ENCODE data around the gene UBE2E1. TPM values are rescaled to one million over a fixed set of nuclear protein-coding genes. Genes with fewer than 3 reads are reported as not detected.

The UBE2E1 gene
- total and polyA plus RNA-seq, 2 experiments from 2014 or later, result 39.9 to 120 TPM

DNA sequence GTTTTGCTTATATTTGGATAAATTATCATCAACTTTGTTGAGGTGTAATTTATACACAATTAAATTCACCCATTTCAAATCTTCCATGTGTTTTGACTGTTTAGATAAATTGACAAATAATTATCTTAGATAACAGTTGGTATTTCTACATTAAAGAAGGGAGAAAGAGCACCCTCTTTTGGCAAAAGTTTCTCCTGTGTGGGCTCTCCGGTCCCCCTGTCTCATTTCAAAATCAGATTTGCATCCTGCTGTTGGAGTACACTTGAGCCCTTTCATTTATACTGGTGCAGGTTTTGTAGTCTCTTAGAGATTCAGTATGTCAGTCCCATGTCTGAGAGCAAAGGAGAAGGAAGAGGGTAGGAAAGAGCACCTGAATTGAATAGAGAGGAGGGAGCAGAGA lies 61.6 kb downstream of the UBE2E1 start:
- no peak overlapping the region for H3K4me3 Mint-ChIP-seq
- ATAC-seq (no peak), DNase-seq (ENCODE audit: low spot score) (no peak)
- no peaks in the 10 kb centered on the region for H3K9me3 Mint-ChIP-seq
- peaks cover 18% of the 10 kb centered on the region; the same call in 2 of the 3 replicates for H3K36me3 Mint-ChIP-seq (ENCODE audit: low read depth)
- no peaks in the 10 kb centered on the region for H3K27me3 Mint-ChIP-seq (ENCODE audit: insufficient read depth, low read depth, poor library complexity)
- Histone ChIP-seq H4K20me1 (replicated peaks; ENCODE audit: insufficient read depth) (peaks cover 22% of the 10 kb centered on the region; the same call in 1 of the 2 replicates), H3K4me1 (ENCODE audit: insufficient read depth) (peaks cover 22% of the 10 kb centered on the region), H3K4me3 (no peak overlapping the region), H3K4me2 (no peak overlapping the region), H3K27ac (ENCODE audit: low read depth) (no peak overlapping the region), H3F3A (replicated peaks; ENCODE audit: low read depth) (peaks cover 8% of the 10 kb centered on the region; the same call in 1 of the 2 replicates), H3K79me2 (replicated peaks; ENCODE audit: insufficient read depth) (peaks cover 83% of the 10 kb centered on the region), H3K36me3 (ENCODE audit: insufficient read depth) (no peaks in the 10 kb centered on the region), H3K27me3 (ENCODE audit: insufficient read depth) (no peaks in the 10 kb centered on the region), H3K9me2 (ENCODE audit: insufficient read depth) (no peaks in the 10 kb centered on the region), H2AFZ (no peak overlapping the region)
- no peak for TF ChIP-seq ZNF331 (CRISPR knock-in tag; IDR thresholded peaks at IDR 0.05; ENCODE audit: low read depth)
- no peak for TF ChIP-seq CREB1 (CRISPR knock-in tag; IDR thresholded peaks at IDR 0.05; ENCODE audit: low read depth)
- TF ChIP-seq, protein P1, sequence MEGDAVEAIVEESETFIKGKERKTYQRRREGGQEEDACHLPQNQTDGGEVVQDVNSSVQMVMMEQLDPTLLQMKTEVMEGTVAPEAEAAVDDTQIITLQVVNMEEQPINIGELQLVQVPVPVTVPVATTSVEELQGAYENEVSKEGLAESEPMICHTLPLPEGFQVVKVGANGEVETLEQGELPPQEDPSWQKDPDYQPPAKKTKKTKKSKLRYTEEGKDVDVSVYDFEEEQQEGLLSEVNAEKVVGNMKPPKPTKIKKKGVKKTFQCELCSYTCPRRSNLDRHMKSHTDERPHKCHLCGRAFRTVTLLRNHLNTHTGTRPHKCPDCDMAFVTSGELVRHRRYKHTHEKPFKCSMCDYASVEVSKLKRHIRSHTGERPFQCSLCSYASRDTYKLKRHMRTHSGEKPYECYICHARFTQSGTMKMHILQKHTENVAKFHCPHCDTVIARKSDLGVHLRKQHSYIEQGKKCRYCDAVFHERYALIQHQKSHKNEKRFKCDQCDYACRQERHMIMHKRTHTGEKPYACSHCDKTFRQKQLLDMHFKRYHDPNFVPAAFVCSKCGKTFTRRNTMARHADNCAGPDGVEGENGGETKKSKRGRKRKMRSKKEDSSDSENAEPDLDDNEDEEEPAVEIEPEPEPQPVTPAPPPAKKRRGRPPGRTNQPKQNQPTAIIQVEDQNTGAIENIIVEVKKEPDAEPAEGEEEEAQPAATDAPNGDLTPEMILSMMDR (conservative IDR thresholded peaks at IDR 0.05; ENCODE audit: low read depth in 2 of 2), result peak; percentile 28 to 51; a peak in 3 of 4 replicates
- no peak for TF ChIP-seq STAT1 (IDR thresholded peaks at IDR 0.05; ENCODE audit: unreplicated experiment)
- TF ChIP-seq EZH2 (IDR thresholded peaks at IDR 0.05; ENCODE audit: low read depth, unreplicated experiment), result no peak
- peaks cover 42% of the 10 kb centered on the region for H3K4me1 Mint-ChIP-seq
- H3K27ac Mint-ChIP-seq, result no peak overlapping the region

DNA sequence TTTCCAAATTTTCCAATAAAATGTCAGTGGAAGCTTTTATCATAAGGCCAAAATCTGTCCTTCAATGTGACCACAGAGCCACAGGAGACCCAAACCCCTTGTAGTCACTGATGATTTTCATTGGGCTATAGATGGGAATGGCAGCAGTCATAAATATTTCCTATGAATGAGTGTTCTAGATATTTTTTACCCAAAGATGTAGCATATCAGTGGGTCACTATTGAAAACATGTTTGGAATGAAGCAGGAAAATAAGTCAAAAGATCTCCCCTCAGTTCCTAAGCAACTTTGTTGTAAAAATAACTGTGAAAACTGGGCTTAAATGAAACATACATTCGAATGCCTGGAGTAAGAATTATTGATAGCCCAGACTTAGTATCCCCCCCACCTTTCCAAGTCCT lies 62.1 kb downstream of the UBE2E1 start:
- Mint-ChIP-seq H3K4me3 (no peak overlapping the region), H3K27ac (no peak overlapping the region), H3K36me3 (ENCODE audit: low read depth) (peaks cover 19% of the 10 kb centered on the region; the same call in 2 of the 3 replicates), H3K9me3 (no peaks in the 10 kb centered on the region), H3K4me1 (peaks cover 42% of the 10 kb centered on the region), H3K27me3 (ENCODE audit: insufficient read depth, low read depth, poor library complexity) (no peaks in the 10 kb centered on the region)
- H3K27me3 ChIP-seq (ENCODE audit: insufficient read depth), result no peaks in the 10 kb centered on the region
- H3K36me3 ChIP-seq (ENCODE audit: insufficient read depth), result no peaks in the 10 kb centered on the region
- peaks cover 81% of the 10 kb centered on the region for H3K79me2 ChIP-seq (replicated peaks; ENCODE audit: insufficient read depth)
- no peak for DNase-seq (ENCODE audit: low spot score)
- H3K4me2 ChIP-seq, result no peak overlapping the region
- no peak overlapping the region for H3K4me3 ChIP-seq
- no peak overlapping the region for H2AFZ ChIP-seq
- peaks cover 22% of the 10 kb centered on the region; the same call in 1 of the 2 replicates for H4K20me1 ChIP-seq (replicated peaks; ENCODE audit: insufficient read depth)
- H3K9me2 ChIP-seq (ENCODE audit: insufficient read depth), result no peaks in the 10 kb centered on the region
- no peak overlapping the region for H3K27ac ChIP-seq (ENCODE audit: low read depth)
- no peak for ATAC-seq
- H3F3A ChIP-seq (replicated peaks; ENCODE audit: low read depth), result peaks cover 8% of the 10 kb centered on the region; the same call in 1 of the 2 replicates
- peaks cover 22% of the 10 kb centered on the region for H3K4me1 ChIP-seq (ENCODE audit: insufficient read depth)
- TF ChIP-seq, protein P1 (conservative IDR thresholded peaks at IDR 0.05; ENCODE audit: low read depth in 2 of 2), result no peak
- TF ChIP-seq, protein P2, sequence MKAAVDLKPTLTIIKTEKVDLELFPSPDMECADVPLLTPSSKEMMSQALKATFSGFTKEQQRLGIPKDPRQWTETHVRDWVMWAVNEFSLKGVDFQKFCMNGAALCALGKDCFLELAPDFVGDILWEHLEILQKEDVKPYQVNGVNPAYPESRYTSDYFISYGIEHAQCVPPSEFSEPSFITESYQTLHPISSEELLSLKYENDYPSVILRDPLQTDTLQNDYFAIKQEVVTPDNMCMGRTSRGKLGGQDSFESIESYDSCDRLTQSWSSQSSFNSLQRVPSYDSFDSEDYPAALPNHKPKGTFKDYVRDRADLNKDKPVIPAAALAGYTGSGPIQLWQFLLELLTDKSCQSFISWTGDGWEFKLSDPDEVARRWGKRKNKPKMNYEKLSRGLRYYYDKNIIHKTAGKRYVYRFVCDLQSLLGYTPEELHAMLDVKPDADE (IDR thresholded peaks at IDR 0.05), result no peak
- TF ChIP-seq ZNF331 (CRISPR knock-in tag; IDR thresholded peaks at IDR 0.05; ENCODE audit: low read depth) (no peak), JUNB (IDR thresholded peaks at IDR 0.05; ENCODE audit: unreplicated experiment) (no peak), POLR2AphosphoS5 (IDR thresholded peaks at IDR 0.05; ENCODE audit: low read depth) (no peak), EZH2 (IDR thresholded peaks at IDR 0.05; ENCODE audit: low read depth, unreplicated experiment) (no peak), CREB1 (CRISPR knock-in tag; IDR thresholded peaks at IDR 0.05; ENCODE audit: low read depth) (no peak), EZH2phosphoT487 (IDR thresholded peaks at IDR 0.05; ENCODE audit: unreplicated experiment) (no peak), ZNF114 (CRISPR knock-in tag; IDR thresholded peaks at IDR 0.05) (no peak)
- TF ChIP-seq, protein P3, sequence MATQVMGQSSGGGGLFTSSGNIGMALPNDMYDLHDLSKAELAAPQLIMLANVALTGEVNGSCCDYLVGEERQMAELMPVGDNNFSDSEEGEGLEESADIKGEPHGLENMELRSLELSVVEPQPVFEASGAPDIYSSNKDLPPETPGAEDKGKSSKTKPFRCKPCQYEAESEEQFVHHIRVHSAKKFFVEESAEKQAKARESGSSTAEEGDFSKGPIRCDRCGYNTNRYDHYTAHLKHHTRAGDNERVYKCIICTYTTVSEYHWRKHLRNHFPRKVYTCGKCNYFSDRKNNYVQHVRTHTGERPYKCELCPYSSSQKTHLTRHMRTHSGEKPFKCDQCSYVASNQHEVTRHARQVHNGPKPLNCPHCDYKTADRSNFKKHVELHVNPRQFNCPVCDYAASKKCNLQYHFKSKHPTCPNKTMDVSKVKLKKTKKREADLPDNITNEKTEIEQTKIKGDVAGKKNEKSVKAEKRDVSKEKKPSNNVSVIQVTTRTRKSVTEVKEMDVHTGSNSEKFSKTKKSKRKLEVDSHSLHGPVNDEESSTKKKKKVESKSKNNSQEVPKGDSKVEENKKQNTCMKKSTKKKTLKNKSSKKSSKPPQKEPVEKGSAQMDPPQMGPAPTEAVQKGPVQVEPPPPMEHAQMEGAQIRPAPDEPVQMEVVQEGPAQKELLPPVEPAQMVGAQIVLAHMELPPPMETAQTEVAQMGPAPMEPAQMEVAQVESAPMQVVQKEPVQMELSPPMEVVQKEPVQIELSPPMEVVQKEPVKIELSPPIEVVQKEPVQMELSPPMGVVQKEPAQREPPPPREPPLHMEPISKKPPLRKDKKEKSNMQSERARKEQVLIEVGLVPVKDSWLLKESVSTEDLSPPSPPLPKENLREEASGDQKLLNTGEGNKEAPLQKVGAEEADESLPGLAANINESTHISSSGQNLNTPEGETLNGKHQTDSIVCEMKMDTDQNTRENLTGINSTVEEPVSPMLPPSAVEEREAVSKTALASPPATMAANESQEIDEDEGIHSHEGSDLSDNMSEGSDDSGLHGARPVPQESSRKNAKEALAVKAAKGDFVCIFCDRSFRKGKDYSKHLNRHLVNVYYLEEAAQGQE (IDR thresholded peaks at IDR 0.05; ENCODE audit: unreplicated experiment), result no peak

Measured in GM23338 (cell line).